ENCODE results near the gene TTI1. TPM values are rescaled to one million over a fixed set of nuclear protein-coding genes. Genes with fewer than 3 reads are reported as not detected.

Gene TTI1
- total RNA-seq, 1 donor from 2014 or later = 14.3 TPM

DNA sequence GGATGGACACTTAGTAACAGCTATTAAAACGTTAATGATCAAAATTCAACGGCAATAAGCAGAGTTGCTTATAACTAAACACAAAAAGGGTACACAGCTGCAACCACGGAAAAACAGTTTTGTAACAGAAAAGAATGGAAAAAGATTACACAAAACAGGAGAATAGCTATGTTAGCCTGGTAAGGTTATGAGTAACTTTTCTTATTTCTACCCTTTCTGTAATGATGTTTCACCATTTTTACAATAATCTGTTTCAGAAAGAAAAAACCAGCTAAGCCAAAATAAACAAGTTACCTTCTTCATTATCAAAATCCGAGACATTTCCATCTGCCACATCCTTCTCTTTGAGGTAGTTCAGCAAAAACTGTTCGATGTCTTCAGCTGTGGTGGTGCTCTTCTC lies 27.4 kb downstream of the TTI1 start:
- DNase-seq (ENCODE audit: low read depth) = no peak
- H3K4me3 ChIP-seq (ENCODE audit: low read depth, low read length) = no peak overlapping the region
- TF ChIP-seq, protein P1, sequence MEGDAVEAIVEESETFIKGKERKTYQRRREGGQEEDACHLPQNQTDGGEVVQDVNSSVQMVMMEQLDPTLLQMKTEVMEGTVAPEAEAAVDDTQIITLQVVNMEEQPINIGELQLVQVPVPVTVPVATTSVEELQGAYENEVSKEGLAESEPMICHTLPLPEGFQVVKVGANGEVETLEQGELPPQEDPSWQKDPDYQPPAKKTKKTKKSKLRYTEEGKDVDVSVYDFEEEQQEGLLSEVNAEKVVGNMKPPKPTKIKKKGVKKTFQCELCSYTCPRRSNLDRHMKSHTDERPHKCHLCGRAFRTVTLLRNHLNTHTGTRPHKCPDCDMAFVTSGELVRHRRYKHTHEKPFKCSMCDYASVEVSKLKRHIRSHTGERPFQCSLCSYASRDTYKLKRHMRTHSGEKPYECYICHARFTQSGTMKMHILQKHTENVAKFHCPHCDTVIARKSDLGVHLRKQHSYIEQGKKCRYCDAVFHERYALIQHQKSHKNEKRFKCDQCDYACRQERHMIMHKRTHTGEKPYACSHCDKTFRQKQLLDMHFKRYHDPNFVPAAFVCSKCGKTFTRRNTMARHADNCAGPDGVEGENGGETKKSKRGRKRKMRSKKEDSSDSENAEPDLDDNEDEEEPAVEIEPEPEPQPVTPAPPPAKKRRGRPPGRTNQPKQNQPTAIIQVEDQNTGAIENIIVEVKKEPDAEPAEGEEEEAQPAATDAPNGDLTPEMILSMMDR (conservative IDR thresholded peaks at IDR 0.05; ENCODE audit: low read depth, low read length) = no peak

DNA sequence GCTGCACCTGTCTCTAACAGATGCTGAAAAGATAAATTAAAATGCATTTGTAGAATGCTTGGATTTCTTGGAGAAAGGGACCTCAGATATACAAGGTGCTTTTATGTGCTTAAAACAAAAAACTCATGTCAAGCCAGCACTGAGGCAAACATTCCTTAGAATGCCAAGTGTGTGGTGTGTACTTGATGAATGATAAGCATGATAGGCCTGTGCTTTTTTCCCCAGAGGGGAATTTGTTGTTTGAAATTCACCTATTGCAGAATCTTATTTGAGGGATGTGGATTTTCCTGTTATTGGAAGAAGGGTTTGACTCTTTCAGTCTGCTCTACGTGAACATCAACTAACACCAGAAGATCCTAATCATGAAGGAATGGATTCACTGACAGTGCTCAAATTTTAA lies 28.8 kb downstream of the TTI1 start:
- no peak for DNase-seq (ENCODE audit: low read depth)
- H3K4me3 ChIP-seq (ENCODE audit: low read depth, low read length) = no peak overlapping the region
- TF ChIP-seq, protein P1 (conservative IDR thresholded peaks at IDR 0.05; ENCODE audit: low read depth, low read length) = no peak

DNA sequence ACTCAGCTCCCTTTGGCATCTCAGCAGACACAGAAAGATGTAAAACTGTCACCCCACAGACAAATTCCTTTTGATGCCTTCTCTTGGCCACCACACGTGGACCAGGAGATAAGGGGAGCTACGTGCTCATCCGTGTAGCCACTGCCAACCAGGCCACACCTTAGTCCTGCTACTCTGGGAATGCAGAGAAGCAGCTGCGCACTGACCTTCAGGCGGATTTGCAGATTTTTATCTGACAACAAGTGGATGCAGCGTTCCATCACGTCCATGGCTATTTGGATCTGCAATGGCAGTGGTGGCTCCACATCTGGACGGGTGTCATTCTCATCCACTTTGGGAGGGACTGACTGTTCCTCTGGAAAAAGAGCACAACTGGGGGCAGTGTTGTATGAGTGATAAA lies 30.8 kb downstream of the TTI1 start:
- no peak for DNase-seq (ENCODE audit: low read depth)
- H3K4me3 ChIP-seq (ENCODE audit: low read depth, low read length) = no peak overlapping the region
- TF ChIP-seq, protein P1 (conservative IDR thresholded peaks at IDR 0.05; ENCODE audit: low read depth, low read length) = no peak

DNA sequence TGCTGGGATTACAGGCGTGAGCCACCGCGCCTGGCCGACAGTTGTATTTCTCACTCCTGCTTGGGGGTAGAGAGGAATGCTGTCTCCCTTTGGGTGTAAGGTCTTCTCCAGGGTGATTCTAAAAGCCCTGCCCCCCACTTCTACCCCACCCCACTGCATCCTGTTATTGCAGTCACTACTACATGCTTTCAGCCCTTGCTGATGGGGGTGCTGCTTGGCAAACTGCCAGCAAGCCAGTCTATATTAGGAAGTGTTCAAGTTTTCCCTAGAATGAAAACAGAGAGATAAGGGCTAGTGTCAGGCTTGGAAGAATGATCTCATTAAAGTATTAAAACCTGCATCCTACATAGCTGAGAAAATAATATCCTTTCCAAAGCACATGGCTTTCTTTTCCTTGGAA lies 31.3 kb downstream of the TTI1 start:
- H3K4me3 ChIP-seq (ENCODE audit: low read depth, low read length) = no peak overlapping the region
- TF ChIP-seq, protein P1 (conservative IDR thresholded peaks at IDR 0.05; ENCODE audit: low read depth, low read length) = no peak
- DNase-seq (ENCODE audit: low read depth) = no peak

DNA sequence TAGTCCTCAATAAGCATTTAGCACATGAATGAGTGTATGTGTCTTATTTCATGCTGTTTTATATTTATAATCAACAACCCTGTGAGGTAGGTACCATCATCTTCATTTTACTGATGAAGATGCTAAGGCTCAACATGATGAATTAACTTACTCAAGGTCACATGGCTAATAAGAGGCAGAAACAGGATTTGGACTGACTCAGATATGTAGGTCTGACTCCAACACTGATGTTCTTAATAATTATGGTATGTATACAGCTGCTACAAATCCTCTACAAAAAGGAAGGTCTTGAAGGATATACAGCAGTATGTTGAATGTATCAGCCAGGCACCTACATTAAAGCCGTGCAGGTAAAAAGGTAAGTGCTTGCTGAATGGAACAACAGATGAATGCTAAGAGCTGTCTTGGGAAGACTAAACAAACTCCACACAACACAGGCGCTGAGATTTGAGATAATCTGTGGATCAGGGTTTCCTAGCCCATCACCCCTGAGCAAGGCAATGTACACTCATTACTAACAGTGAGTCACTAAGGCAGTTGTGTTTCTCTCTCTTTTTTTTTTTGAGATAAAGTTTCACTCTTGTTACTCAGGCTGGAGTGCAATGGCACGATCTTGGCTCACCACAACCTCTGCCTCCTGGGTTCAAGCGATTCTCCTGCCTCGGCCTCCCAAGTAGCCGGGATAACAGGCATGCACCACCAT lies 31.9 kb downstream of the TTI1 start:
- no peak for DNase-seq (ENCODE audit: low read depth)
- TF ChIP-seq, protein P1 (conservative IDR thresholded peaks at IDR 0.05; ENCODE audit: low read depth, low read length) = no peak
- no peak overlapping the region for H3K4me3 ChIP-seq (ENCODE audit: low read depth, low read length)

DNA sequence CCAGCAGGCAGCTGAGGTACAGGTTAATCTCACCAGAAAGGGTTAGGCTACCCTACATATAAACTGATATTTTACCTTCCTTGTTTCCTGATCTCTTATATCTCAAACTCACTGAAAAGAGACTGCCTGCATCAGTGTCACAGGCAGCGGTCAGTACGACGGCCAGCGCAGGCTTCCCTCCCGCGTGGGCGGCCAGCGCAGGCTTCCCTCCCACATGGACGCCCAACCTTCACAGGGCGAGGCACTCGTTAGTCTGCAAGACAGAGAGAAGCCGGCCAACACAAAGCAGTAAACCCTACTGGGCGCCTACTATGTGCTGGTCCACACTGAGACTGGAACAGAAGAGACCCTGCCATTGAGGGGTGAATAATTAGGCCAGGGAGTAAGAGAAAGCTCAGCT lies 33.0 kb downstream of the TTI1 start:
- no peak for DNase-seq (ENCODE audit: low read depth)
- H3K4me3 ChIP-seq (ENCODE audit: low read depth, low read length) = no peak overlapping the region
- TF ChIP-seq, protein P1 (conservative IDR thresholded peaks at IDR 0.05; ENCODE audit: low read depth, low read length) = no peak

Measured in epithelial cell of proximal tubule (primary cell).